GM21515 (cell line): ENCODE data around the gene S1PR2.
"Not testable (repeated sequence)": the region's sequence is repeated elsewhere in the genome, so short reads cannot be mapped to it uniquely, and the experiment has no call there.

Experiments used
- ATAC-seq: cut with Tn5 transposase; IDR thresholded peaks from one replicate; pipeline ENCODE4 v1.9.1; 2021; ENCODE audit not compliant: unreplicated experiment

The S1PR2 gene

DNA sequence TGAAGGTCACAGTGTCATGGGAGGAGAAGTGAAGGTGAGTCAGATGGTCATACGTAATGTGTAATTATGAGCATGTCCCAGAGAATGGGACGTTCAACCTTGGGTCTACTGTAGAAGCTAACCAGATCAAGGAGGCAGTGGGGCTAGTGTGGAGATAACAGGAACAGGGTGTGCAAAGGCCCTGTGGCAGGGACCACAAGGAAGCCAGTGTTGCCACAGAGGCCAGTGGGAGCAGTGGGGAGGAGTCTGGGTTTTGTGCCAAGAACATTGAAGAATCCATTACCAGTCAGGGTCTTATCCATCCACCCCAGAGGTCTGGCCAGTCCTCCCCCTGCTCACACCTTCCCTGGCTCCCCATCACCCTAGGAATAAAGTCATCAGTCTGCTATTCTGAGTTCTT lies 24.2 kb upstream of the S1PR2 start:
- ATAC-seq, result no peak

DNA sequence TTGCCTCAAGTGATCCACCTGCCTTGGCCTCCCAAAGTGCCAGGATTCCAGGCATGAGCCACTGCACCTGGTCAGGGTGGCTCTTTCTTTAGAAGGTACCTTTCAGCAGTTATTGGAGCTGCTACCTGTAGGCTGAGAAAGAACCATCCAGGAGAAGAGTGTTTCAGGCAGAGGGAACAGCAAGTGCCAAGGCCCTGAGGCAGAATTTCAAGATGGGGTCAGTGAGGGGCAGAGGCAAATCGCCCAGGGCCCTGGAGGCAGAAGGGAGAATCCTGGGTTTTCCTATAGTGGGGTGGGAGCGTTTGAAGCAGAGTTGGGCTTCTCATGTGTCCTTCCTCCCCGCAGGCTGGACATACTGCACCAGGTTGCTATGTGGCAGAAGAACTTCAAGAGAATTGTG lies 23.1 kb upstream of the S1PR2 start:
- no peak for ATAC-seq

DNA sequence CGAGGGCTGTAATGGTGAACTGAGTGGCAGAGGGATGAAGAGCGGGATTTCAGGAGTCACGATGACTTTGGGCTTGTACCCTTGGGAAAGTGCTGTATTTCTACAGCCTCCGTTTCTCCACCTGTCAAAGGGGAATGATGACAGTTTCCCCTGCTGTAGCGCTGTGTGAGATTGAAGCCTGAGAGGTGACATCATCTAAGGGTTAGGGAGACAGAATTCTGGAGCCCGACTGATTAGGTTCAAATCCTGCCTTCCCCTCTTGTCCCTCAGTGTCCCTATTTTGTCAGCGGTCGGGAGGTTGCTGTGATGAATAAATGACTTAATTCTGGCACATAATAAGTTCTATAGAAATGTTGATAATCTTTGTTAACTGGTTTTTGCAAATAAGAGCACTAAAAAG lies 21.6 kb upstream of the S1PR2 start:
- no peak for ATAC-seq

DNA sequence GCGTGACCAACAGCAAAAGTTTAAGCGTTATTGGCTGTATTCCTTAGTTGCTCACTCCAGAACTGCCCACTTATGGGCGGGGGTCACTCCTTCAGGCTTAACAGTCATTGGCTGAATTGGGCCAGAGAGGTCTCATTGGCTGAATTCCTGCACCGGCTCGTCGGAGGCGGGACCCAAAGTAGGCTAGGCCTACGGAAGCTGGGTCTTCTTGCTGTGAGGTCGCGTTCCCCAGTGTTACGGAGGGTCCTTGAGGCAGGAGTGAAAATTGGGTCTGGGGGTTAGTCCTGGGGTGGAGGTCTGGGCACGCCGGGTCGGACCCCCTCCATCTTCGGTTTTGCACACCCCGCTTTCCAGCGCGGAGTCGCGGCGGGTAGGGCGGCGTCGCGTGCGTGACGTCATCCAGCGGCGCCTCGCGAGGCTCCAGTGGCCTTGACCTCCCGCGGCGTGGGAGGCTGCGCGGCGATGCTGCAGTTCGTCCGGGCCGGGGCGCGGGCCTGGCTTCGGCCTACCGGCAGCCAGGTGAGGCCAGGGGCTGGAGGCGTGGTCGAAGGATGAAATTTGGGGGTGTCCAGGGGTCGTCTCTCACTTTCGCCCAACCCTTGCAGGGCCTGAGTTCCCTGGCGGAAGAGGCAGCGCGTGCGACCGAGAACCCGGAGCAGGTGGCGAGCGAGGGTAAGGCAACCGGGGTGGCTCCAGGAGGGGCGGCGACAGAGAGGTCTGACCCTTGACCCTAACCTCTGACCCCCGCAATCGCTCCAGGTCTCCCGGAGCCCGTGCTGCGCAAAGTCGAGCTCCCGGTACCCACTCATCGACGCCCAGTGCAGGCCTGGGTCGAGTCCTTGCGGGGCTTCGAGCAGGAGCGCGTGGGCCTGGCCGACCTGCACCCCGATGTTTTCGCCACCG lies 20.9 kb upstream of the S1PR2 start, which contains the start of gene MRPL4:
TSS of gene MRPL4 (plus strand) at position 423 of the 903 bp plus-strand sequence. CDS start at position 463, 40 bp downstream.
- ATAC-seq, result peak; percentile 74

DNA sequence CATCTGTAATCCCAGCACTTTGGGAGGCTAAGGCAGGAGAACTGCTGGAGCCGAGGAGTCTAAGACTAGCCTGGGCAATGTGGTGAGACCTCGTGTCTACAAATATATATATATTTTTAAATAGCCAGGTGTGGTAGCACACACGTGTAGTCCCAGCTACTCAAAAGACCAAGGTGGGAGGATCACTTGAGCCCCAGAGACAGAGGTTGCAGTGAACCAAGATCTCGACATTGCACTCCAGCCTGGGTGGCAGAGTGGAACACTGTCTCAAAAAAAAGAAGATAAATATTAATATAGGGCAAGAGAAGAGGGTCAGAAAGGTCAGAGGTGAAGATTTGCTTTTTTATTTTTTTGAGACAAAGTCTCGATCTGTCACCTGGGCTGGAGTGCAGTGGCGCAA lies 15.4 kb upstream of the S1PR2 start:
- no peak for ATAC-seq

DNA sequence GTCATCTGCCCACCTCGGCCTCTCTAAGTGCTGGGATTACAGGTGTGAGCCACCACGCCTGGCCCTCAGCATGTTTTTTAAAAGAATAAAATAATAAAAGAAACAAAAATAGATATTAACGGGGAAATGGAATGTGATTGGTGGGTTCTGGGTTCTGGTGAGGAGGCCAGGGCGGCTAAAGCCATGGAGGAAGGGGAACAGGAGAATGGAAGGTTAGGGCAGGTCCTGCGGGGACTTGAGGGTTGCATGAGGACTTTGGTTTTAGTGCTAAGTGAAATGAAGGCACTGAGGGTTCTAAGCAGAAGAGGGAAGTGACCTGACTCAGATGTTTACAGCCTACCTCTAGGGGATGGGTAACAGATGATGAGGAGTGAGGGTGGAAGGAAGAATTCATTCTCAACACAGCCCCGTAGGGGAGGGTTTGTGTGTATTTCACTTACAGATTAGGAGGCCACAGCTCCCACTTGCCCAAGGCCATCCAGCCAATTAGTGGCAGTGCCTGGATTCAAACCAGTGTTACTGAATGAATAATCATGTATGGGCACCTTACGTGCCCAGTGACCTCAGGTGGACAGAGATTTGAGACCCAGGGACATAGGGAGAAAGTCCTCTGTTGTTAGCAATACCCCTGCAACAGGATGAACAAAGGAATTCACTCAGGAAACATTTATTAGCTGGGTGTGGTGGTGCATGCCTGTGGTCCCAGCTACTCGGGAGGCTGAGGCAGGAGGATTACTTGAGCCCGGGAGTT lies 14.2 kb upstream of the S1PR2 start:
- ATAC-seq, result no peak

DNA sequence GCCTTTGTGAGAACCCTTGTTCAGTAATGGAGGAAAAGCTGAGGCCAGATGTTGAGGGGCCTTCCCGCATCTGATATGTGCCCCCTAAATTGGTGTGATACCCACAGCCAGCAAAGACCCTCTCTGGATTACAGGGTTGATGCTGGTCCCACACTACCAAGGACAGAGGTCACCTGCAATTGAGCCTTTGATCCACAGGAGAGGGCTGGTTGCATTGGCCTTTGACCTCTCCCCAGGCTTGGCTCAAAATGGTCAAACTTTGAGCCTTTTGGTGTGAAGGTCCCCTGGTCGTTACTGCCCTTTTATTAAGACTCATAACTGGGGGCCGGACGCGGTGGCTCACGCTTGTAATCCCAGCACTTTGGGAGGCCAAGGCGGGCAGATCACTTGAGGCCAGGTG lies 12.5 kb upstream of the S1PR2 start:
- no peak for ATAC-seq

DNA sequence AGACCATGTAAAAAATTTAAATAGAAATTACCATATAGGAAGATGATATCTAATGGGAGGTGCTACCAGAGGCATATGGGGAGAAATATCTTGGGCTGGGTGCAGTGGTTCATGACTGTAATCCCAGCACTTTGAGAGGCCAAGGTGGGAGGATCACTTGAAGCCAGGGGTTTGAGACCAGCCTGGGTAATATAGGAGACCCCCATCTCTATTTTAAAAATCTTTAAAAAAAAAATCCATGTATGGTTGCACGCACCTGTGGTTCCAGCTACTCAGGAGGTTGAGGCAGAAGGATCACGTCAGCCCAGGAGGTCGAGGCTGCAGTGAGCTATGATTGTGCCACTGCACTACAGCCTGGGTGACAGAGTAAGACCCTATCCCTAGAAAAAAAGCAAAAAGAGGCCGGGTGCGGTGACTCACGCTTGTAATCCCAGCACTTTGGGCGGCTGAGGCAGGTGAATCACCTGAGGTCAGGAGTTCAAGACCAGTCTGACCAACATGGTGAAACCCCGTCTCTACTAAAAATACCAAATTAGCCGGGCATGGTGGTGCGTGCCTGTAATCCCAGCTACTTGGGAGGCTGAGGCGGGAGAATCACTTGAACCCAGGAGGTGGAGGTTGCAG lies 10.8 kb upstream of the S1PR2 start:
- ATAC-seq, result not testable (repeated sequence)

DNA sequence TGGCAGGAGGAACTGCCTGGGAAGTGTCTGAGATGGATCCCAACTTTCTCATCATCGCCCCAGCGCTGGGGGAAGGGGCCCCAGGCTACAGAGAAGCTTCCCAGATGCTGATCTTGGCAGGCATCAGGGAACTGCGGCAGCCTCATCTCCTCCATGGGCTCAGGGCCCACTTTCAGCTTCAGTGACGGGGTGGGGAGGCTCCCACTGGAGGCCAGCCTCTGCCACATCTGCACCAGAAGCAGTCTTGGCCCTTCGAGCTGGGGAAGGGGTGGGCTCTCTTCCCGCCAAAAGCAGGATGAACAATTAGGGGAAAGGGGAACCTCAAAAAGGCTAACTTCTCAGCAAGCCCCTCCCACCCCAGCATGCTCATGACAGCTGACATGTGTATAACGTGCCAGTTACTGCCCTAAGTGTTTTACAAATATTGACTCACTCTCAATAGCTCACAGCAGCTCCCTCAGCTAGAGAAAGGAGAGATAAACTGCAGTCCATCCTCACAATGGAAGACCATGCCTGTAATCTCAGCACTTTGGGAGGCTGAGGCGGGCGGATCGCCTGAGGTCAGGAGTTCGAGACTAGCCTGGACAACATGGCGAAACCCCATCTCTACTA lies 7.1 kb upstream of the S1PR2 start:
- no peak for ATAC-seq

DNA sequence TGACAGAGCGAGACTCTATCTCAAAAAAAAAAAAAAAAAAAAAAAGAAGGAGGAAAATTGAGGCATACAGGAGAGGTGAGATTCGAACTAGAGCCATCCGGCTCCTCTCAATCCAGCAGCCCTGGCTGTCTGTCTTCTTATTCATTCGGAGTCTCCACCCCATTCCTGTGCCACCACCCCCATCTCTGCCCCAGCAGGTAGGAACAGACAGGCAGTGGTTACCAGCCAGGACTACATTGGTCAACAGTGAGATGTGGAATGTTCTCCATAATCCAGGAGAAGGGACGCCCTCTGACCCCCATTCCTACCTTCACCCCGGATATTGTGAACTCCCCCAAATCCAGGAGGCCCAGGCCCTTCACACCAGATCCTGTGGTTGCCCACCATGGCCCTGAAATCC lies 6.6 kb upstream of the S1PR2 start:
- ATAC-seq, result no peak

DNA sequence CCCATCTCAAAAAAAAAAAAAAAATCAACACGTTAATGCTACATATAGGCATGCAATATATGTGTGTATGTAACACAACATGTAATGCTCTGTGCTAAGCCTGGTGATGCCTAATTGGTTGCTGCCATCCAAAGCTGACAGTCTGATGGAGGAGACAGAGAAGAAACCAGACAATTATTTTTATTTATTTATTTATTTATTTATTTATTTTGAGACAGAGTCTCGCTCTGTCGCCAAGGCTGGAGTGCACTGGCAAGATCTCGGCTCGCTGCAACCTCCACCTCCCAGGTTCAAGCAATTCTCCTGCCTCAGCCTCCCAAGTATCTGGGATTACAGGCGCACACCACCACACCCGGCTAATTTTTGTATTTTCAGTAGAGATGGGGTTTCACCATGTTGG lies 4.3 kb upstream of the S1PR2 start:
- not testable (repeated sequence) for ATAC-seq

DNA sequence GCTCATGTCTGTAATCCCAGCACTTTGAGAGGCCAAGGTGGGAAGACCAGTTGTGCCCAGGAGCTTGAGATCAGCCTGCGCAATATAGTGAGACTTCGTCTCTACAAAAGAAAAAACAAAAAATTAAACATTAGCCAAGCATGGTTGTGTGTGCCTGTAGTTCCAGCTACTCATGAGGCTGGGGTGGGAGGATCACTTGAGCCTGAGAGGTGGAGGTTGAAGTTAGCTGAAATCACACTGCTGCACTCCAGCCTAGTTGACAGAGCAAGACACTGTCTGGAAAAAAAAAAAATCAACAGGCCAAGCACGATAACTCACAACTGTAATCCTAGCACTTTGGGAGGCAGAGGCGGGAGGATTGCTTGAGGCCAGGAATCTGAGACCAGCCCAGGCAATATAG lies 3.9 kb upstream of the S1PR2 start:
- no peak for ATAC-seq

DNA sequence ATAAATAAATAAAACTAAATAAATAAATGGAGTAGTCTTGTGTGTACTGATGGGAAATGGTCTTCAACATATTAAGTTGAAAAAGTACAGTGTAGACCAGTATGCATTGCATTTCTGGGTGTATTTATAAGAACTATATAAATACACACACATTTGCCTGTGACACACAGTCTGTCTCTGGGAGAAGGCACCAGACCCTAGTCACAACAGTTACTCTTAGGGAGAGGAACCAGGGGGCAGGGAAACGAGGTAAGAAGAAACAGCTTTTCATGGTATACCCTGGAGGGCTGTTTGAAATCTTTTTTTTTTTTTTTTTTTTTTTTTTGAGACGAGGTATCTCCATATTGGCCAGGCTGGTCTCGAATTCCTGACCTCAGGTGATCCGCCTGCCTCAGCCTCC lies 2.8 kb upstream of the S1PR2 start:
- no peak for ATAC-seq

DNA sequence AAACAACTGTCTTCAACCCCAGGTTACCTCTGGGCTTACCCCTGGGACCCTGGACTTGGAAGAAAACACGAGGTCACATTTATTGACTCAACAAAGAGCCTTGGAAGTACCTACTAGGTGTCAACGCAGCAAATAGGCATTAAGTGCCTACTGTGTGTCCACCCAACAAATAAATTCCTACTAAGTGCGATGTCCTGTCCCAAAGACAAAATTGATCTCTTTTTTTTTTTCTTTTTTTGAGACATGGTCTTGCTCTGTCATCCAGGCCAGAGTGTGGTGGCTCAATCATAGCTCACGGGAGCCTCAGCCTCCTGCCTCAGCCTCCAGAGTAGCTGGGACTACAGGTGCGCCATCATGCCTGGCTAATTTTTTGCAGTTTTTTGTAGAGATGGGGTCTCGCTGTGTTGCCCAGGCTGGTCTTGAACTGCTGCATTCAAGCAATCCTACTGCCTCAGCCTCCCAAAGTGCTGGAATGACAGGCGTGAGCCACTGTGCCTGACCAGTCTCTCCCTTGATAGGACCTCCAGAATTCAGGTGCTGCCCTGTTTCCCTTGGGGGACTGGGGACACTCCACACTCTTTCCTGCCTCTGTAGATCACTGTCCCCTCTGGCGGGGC lies 589 bp upstream of the S1PR2 start:
- ATAC-seq, result no peak

DNA sequence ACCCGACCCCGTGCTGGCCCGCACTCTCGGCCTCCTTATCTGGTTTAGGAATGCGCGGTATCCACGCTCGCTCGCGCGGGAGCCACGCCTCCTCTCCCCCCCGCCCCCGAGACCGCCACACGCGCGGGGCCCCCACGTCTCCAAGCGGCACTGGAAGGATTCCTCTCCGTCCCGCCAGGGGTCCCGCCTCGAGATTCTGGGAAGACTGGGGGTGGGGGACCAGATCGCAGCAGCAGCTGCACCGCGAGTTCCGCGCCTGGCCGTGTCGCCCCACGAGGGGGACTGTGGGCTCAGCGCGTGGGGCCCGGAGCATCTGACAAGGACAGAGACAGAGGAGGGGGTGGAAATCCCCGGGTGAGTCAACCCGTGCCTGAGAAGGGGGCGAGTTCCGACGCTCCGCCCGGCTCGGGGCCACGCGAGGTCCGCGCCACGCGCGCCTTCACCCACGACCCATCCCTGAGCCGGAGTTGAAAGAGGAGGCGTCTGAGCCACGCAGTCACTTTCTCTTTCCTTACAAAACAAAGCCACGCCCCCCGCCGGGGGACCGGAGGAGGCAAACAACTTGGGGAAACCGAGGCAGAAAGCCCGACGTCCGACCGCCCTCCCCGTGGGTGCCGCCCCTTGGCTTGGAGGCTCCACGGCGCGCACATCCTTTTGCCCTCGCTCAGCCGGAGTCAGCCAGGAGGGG lies 814 bp downstream of the S1PR2 start:
- no peak for ATAC-seq

DNA sequence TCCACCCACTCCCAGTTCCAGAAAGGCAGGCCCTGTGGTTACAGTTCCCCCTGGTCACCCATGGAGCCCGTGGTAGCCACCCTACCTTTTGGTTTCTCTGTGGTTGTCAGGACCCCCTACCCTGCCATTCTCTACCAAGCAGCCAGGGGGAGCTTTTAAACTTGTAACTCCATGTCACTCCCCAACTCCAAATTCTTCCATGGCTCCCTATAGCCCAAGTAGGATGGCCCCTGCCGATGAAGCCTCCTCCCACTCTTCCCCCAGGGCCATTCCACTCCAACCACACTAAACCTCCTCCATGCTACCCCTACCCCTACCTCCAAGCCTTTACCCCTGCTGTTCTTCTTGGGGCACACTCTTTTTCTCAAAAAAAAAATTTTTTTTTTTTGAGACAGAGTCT lies 2.2 kb downstream of the S1PR2 start:
- ATAC-seq, result no peak

DNA sequence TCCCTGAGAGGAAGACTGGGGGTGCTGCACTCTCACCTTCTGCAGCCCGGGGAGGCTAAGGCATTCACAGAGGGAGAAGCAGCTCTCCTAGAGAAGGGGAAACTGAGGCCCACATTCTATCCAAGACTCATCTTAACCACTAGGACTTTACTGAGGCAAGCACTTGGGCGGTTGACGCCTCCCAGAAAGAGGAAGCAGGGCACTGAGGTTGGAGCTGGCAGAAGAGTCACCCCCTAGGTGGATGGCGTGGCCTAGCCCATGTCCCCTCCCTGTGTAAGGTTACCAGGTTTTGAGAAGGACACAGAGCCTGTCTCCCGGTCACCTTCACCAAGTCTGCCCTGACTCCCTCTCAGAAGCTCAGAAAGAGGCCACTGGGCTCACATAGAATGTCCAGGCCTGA lies 2.7 kb downstream of the S1PR2 start:
- no peak for ATAC-seq

DNA sequence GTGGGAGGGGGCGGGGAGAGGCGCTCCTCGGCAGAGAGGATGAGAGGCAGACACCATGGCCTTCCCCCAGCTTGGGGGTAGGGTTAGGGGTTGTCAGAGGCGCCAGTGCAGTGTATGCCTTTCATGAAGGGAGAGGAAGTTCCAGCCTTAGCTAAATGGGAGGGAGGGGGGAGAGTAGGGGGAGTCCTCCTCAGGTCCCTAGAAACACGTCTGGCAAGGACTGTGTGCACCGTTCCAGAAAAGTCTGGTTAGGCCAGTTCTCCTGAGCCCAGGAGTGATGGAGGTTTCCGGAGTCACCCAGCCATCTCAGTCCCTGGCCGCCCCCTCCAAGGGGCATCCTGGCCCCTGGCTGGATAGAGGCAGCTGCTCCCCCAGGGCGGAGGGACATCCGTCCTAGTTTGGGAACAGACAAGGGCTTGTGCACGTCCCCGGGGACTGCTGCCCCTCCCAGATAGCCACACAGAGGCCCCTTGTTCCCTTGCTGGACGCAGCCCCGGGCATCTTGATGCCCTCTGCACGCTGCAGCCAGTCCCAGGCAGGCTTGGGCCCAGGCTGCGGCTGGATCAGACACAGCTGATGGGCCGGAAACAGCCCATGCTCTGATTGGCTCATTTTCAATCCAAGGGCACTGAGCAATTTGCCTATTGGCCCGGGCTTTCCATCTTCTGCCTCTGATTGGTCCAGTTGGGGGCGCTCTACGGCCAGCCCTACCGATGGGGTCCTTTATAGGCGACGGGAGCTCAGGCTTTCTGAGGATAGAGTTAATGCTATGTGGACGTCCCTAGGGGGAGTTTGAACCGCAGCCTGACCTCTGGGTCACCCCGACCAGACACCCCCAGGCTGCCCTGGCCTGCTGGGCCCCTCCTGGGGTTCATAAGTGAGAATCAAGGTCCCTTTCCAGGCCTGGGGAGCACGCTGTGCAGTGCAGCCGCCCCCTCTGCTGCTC lies 3.8 kb downstream of the S1PR2 start:
- ATAC-seq, result no peak

DNA sequence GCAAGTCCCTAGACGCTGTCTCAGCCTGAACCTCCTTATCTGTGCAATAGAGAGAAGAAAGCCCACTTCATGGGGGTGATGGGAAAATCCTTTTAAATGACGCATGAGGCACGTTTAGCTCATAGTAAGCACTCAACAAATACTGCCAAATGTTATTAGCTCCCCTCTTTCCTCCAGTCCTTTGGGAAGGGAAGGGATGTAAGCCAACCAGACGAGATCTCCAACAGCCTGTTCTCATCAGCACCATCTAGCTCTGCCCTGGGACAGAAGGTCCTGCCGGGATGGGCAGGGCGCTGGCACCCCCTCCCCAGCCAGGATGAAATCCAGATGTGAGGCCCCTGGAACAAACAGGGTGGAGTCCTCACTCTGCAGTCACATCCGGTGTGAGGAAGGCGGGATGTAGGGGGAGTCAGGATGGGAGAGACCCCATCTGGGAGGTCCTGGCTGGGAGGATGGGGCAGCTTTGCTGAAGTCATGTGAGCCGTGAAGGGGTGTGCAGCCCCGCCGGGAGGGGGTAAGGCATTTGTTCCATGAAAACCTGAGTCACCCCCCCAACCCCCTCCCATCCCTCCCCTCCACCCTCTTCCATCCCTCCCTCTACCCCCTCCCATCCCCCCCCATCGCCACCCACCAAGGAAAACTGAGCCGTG lies 4.6 kb downstream of the S1PR2 start:
- ATAC-seq, result no peak
